COLO668 (cell line): ENCODE results near the gene MT2A.
"Not testable (repeated sequence)": the region's sequence is repeated elsewhere in the genome, so short reads cannot be mapped to it uniquely, and the experiment has no call there.

Experiments
- DNase-seq: peaks from one replicate; lab custom pipeline; 2025; ENCODE audit not compliant: unreplicated experiment; lab: John Stamatoyannopoulos, UW

MT2A gene

DNA sequence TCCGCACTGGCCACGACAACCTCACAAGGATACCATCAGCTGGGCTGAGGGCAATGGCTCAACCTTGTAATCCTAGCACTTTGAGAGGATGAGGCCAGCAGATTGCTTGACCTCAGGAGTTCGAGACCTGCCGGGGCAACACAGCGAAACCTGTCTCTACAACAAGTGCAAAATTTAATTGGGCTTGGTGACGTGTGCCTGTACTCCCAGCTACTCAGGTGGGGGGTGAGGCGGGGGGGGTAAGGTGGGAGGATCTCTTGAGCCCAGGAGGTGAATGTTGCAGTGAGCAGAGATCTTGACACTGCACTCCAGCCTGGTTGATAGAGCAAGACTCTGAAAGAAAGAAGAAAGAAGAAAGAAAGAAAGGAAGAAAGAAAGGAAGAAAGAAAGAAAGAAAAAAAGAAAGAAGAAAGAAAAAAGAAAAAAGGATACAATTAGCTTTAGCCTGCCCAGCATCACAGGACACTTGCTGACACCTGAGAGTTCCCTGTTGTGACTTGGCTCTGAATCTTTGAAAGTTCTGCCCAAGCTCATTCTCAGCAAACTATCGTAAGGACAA lies 12.0 kb downstream of the MT2A start:
- DNase-seq = no peak

DNA sequence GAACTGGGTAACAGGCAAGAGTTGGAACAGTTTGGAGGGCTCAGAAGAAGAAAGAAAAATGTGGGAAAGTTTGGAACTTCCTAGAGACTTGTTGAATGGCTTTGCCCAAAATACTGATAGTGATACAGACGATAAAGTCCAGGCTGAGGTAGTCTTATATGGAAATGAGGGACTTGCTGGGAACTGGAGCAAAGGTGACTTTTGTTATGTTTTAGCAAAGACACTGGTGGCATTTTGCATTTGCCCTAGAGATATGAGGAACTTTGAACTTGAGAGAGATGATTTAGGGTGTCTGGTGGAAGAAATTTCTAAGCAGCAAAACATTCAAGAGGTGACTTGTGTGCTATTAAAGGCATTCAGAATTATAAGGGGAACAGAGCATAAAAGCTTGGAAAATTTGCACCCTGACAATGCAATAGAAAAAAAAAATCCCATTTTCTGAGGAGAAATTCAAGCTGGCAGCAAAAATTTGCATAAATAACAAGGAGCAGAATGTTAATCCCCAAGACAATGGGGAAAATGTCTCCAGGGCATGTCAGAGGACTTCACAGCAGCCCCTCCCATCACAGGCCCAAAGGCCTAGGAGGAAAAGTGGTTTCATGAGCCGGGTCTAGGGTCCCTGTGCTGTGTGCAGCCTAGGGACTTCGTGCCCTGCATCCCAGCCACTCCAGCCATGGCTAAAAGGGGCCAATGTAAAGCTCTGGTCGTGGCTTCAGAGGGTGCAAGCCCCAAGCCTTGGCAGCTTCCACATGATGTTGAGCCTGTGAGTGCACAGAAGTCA lies 13.5 kb downstream of the MT2A start:
- not testable (repeated sequence) for DNase-seq

DNA sequence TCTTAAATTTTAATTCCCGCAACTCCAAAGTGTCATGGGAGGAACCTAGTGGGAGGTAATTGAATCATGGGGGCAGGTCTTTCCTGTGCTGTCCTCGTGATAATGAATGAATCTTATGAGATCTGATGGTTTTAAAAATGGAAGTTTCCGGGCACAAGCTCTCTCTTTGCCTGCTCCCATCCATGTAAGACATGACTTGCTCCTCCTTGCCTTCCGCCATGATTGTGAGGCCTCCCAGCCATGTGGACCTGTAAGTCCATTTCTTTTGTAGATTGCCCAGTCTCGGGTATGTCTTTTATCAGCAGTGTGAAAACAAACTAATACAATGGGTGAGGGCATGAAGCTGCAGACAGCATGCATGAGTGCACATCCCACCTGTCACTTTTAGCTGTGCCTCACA lies 14.8 kb downstream of the MT2A start:
- not testable (repeated sequence) for DNase-seq

DNA sequence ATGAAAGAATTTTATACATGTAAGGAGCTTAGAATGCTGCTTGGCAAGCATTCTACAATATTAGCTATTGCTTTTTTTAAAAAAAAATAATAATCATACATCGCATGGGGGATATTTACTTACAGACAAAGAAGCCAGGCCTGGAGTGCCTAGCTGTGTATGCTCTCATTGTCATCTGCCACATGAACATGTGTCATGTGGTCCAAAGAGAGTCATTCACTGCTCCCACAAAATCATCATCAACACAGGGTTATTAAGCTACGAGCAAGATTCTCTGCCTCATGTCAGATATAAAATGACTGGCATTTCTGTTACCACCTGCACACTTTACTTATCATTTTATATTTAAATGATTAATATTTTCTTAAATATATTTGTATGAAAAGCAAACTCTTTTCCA lies 15.3 kb downstream of the MT2A start:
- DNase-seq = no peak

DNA sequence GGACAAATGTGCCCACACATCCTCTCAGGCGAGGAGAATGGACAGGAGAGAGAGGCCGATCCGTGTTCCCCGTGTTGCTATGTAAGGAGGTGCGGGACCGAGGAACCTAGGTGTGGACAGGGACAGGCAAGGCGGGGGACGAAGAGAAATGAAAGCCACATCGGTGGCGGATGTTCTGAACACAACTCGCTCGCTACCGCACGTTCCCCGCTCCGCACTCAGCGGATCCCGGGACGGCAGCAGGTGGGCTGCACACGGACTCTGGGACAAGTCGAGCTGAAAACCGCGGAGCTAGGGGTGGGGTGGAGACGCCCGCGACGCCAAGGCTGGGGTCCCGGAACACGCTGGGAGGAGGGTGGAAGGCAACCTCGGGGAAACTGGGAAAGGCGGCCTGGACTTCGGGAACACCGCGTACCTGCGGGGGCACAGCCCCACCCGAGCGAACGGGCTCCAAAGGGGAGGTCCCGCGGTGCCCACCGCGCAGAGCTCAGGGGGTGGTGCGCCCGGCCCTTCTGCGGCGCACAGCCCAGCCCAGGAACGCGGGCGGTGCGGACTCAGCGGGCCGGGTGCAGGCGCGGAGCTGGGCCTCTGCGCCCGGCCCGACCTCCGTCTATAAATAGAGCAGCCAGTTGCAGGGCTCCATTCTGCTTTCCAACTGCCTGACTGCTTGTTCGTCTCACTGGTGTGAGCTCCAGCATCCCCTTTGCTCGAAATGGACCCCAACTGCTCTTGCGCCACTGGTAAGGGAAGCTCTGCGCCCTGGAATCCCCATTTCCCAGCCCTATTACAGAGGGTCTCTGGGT lies 17.0 kb downstream of the MT2A start, which contains the start of gene MT1E:
MT1E (plus strand) TSS at position 642 of the 803 bp plus-strand sequence; CDS start at position 713, 71 bp downstream.
- DNase-seq = peak; percentile 16

DNA sequence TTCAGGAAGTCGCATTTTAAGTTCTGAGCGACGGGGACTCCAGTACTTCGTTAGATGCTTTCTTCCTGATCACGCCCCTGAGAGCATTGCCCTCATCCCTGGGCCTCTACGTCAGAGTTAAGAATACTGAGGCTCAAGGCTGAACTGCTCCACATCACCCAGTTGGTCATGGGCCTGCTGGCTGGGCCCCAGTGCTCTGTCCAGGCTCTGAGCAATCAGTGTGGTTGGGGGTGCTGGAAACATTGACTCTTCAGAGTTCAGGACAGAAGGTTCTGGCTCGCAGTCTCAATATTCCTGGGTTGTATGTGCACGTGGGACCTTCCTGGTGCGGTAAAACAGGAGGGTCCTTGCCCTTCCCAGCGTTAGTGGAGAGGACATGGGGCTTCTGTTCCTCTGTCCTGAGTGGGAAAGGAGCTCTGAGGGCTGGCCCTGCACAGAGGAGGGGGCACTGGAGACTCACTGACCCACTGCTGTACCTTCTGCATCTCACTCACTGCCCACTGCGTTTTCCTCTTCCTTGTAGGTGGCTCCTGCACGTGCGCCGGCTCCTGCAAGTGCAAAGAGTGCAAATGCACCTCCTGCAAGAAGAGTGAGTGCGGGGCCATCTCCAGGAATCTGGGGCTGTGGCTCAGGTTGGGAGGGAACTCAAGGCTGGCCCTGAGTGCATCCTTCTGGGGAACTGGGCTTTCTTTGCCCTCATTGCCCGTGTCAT lies 17.7 kb downstream of the MT2A start:
- DNase-seq = no peak

DNA sequence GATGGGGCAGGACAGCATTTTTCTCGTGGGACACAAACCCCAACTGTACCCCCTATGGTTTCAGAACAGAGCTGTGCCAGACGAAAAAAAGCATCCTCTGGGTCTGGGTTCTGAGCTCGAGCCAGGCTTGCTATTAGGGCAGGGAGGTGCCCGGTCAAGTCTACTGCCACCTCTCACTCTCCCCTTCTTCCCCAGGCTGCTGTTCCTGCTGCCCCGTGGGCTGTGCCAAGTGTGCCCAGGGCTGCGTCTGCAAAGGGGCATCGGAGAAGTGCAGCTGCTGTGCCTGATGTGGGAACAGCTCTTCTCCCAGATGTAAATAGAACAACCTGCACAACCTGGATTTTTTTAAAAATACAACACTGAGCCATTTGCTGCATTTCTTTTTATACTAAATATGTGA lies 18.3 kb downstream of the MT2A start:
- no peak for DNase-seq

DNA sequence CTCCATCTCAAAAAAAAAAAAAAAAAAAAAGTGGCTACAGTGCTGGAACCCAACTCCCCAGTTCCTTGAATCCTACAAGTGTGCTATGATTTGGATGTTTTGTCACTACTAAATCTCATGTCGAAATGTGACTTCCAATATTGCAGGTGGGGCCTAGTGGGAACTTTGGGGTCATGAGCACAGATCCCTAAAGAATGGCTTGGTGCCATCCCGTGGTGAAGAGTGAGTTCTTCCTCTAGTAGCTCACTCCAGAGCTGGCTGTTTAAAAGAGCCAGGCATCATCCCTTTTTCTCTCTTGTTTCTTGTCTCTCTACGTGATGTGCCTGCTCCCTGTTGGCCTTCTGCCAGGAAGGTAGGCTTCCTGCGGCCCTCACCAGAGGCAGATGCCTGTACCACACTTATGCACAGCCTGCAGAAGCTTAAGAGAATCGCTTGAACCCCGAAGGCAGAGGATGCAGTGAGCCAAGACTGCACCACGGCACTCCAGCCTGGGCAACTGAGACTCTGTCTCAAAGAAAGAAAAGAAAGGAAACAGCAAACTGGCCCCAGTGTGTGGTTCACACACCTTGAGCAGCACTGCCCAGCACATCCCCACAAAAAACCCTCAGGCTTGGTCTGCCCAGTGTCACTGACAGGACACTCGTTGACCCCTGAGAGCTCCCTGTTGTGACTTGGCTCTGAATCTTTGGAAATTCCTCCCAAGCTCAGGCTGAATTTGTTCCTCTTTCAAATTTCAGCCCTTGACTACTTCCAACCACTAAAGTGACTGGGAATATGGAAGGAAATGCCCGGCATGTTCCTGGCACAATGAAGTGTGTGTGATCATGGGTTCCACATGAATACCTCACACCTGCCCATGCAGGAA lies 20.3 kb downstream of the MT2A start:
- no peak for DNase-seq

DNA sequence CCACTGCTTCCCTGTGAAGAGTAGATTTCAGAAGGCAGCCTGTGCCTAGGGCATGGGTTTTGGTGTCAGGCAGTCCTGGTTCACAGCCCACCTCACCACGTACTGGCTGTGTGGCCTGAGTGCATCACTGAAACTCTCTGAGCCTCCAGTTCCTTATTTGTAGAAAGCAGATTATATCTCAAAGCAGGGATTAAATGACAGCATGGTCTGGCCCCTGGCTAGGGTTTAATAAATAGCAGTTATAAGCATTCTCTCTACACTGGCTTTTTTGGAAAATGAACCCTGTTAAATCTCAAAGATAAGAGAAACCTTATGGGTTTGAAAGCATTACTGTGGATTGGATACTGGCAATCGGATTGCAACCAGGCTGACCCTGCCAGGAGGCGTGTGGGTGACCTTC lies 21.1 kb downstream of the MT2A start:
- DNase-seq = no peak

DNA sequence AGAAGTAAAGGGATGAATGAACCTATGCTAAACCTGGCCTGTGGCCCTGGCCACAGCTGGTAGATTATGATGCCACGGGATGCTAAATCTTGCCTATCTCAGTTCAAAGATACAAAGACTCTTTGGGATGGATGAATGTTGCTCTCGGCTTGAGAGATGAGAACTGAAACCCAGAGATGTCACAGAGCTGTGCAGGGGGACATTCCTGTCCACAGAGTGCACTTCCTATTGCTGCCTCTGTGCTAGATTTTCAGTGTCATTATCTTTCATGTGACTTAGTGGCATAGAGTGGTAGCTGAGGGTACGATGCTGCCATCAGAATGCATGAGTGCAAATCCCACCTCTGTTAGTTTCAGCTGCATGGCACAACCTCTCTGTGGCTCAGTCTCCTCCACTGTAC lies 21.8 kb downstream of the MT2A start:
- no peak for DNase-seq

DNA sequence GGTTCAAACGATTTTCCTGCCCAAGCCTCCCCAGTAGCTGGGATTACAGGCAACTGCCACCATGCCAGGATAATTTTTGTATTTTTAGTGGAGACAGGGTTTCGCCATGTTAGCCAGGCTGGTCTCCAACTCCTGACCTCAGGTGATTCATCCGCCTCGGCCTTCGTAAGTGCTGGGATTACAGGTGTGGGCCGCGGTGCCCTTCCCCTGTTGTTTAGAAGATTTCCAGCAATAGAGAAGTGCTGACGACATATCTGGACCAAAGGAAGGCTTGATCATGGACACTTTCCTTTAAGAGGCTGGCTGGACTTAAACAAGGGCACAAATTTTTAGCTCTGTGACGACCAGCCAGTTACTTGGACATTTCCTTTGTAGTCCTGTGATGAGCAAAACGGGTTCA lies 22.8 kb downstream of the MT2A start:
- no peak for DNase-seq

DNA sequence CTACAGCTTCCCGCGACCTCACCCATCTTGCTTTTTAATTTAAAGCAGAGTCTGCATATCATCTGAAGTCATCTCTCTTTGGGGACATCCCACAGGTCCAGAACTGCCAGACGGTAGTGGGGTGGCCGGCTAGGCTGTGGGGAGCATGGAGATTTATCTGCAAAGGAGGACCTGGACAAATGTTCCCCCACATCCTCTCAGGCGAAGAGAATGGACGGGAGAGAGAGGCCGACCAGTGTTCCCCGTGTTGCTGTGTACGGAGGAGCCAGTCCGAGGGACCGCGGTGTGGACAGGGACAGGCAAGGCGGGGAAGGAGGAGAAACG lies 23.4 kb downstream of the MT2A start:
- DNase-seq = no peak

DNA sequence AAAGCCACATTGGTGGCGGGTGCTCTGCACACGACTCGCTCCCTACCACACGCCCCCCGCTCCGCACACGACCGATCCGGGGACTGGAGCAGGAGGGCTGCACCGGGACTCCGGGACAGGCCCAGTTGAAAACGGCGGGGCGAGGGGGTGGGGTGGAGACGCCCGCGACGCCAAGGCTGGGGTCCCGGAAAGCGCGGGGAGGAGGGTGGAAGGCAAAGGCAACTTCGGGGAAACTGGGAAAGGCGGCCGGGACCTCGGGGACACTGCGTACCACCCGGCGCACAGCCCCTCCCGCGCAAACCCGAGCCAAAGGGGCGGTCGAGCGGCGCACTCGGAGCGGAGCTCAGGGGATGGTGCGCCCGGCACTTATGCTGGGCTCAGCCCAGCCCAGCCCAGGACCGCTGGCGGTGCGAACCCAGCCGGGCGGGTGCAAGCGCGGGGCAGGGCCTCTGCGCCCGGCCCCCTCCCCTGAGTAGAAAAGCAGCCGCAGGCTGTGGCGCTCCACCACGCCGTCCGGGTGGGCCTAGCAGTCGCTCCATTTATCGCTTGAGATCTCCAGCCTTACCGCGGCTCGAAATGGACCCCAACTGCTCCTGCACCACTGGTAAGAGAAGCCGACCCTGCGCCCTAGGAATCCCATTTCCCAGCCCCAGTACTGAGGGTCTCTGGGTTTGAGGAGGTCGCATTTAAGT lies 23.9 kb downstream of the MT2A start, which contains the start of gene MT1M:
MT1M (plus strand) TSS at position 504 of the 692 bp plus-strand sequence; CDS start at position 577, 73 bp downstream.
- DNase-seq = no peak

DNA sequence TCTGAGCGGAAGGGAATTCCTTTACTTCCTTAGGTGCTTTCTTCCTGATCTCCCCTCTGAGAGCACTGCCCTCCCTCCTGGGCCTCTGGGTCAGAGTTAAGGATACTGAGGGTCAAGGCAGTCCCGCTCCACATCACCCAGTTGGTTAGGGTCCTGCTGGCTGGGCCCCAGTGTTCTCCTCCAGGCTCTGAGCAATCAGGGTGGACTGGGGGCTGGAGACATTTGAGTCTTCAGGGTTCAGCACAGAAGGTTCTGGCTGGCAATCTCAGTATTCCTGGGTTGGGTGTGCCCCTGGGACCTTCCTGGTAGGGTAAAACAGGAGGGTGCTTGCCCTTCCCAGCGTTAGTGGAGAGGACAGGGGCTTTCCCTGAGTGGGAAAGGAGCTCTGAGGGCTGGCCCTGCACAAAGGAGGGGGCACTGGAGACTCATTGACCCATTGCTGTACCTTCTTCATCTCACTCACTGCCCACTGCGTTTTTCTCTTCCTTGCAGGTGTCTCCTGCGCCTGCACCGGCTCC lies 24.5 kb downstream of the MT2A start:
- DNase-seq = no peak

DNA sequence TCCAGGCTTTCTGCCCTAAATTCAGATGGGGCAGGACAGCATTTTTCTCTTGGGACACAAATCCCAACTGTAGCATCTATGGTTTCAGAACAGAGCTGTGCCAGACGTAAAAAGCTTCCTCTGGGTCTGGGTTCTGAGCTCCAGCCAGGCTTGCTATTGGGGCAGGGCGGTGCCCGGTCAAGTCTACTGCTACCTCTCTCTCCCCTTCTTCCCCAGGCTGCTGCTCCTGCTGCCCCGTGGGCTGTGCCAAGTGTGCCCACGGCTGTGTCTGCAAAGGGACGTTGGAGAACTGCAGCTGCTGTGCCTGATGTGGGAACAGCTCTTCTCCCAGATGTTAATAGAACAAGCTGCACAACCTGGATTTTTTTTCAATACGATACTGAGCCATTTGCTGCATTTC lies 25.2 kb downstream of the MT2A start:
- DNase-seq = no peak

DNA sequence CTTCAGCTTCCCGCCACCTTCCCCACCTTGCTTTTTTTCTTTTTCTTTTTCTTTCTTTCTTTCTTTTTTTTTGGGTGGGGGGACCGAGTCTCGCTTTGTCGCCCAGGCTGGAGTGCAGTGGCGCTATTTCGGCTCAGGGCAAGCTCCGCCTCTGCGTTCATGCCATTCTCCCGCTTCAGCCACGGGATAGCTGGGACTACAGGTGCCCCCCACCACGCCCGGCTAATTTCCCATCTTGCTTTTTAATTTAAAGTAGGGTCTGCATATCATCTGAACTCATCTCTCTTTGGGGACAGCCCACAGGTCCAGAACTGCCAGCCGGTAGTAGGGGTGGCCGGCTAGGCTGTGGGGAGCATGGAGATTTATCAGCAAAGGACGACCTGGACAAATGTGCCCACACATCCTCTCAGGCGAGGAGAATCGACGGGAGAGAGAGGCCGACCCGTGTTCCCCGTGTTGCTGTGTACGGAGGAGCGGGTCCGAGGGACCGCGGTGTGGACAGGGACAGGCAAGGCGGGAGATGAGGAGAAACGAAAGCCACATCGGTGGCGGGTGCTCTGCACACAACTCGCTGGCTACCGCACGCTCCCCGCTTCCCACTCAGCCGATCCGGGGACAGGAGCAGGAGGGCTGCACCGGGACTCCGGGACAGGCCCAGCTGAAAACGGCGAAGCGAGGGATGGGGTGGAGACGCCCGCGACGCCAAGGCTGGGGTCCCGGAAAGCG lies 26.5 kb downstream of the MT2A start:
- DNase-seq = no peak

DNA sequence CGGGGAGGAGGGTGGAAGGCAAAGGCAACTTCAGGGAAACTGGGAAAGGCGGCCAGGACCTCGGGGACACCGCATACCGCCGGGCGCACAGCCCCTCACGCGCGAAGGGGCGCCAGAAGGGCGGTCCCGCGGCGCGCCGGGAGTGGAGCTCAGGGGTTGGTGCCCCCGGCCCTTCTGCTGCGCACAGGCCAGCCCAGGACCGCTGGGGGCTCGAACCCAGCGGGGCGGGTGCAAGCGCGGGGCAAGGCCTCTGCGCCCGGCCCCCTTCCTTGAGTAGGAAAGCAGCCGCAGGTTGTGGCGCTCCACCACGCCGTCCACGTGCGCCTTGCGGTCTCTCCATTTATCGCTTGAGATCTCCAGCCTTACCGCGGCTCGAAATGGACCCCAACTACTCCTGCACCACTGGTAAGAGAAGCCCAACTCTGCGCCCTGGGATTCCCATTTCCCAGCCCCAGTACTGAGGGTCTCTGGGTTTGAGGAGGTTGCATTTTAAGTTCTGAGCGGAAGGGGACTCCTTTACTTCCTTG lies 27.1 kb downstream of the MT2A start:
- DNase-seq = no peak

DNA sequence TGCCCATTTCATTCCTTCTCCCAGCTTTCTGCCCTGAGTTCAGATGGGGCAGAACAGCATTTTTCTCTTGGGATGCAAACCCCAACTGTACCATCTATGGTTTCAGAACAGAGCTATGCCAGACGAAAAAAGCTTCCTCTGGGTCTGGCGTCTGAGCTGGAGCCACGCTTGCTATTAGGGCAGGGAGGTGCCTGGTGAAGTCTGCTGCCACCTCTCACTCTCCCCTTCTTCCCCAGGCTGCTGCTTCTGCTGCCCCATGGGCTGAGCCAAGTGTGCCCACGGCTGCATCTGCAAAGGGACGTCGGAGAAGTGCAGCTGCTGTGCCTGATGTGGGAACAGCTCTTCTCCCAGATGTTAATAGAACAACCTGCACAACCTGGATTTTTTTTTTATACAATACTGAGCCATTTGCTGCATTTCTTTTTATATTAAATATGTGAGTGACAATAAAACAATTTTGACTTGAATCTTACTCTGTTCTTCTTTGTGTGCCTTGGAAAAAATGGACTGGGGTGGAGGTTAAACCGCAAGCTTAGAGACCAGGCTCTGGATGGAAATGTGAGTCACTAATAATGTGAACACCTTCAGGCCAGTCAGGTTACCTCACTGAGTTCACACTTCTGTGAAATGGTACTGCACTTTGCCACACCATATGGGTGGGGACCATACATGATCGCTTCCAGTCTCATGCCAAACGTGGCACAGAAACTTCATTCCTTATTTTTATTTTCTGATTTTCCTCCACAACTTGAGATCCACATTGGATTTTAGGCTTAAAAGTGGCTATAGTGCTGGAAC lies 28.4 kb downstream of the MT2A start:
- no peak for DNase-seq
